HG02642 (cell line): ENCODE results near the gene KRTAP10-1.
"Not testable (repeated sequence)": the region's sequence is repeated elsewhere in the genome, so short reads cannot be mapped to it uniquely, and the experiment has no call there.

ENCODE experiments used
- ATAC-seq: cut with Tn5 transposase; IDR thresholded peaks from one replicate; pipeline ENCODE4 v1.9.1; 2021; ENCODE audit warnings: mild to moderate bottlenecking; ENCODE audit not compliant: unreplicated experiment, poor library complexity

The KRTAP10-1 gene

DNA sequence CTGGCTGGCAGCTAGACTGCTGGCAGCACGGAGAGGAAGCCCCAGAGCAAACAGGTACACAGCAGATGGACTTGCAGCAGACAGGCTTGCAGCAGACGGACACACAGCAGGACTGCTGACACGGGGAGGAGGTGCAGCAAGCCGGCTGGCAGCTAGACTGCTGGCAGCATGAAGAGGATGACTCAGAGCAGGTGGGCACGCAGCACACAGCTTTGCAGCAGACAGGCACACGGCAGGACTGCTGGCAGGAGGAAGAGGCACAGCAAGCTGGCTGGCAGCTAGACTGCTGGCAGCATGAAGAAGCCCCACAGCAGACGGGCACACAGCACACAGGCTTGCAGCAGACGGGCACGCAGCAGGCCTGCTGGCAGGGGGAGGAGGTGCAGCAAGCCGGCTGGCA, 10.8 kb upstream of the KRTAP10-1 start:
- no peak for ATAC-seq

DNA sequence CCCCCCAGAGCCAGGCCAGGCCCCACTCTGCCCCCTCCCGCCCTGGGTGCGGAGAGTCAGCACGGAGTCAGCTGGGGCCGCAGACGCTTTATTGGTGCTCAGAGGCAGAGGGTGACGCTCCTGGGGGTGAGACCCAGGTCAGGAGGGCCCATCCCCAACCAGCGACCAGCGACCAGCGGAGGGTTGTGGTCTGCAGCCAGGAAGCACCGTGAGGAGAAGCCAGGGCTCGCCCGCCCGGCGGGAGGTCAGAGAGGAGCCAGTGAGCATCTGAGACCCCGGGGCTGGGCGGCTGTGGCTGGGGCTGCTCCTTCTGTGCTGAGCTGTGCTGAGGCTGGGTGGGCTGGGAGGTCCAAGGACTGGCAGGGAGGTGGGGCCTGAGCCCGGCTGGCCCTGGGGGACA, 10.3 kb upstream of the KRTAP10-1 start:
- ATAC-seq, result not testable (repeated sequence)

GRCh38 chr21:44549525-44550211, 9.7 kb upstream of the KRTAP10-1 start:
- ATAC-seq, result no peak

- ATAC-seq, result no peak
These were observed 8.9 kb upstream of the KRTAP10-1 start for GRCh38 chr21:44548922-44549321.

DNA sequence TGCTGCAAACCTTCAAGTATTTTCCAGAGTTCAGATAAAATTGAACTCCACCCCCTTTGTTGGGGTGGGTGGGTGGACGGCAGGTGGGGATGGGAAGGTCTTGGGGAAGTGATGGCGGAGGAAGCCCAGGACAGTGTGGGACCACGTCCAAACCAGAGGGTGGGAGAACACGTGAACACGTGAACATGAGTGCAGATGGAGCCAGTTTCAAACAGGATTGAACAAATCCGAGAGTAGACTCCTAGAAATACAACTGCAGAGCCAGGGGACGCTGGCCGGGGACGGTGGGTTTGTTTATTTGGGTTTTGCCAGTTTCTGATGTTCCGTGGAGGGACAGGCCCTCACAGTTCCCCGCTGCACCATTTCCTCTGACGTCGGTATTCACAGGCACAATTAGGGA, 8.4 kb upstream of the KRTAP10-1 start:
- ATAC-seq, result no peak

GRCh38 chr21:44547656-44548331, 7.8 kb upstream of the KRTAP10-1 start:
- no peak for ATAC-seq

GRCh38 chr21:44544566-44544965, 4.6 kb upstream of the KRTAP10-1 start:
- ATAC-seq, result no peak

GRCh38 chr21:44542716-44543115, 2.7 kb upstream of the KRTAP10-1 start:
- no peak for ATAC-seq

DNA sequence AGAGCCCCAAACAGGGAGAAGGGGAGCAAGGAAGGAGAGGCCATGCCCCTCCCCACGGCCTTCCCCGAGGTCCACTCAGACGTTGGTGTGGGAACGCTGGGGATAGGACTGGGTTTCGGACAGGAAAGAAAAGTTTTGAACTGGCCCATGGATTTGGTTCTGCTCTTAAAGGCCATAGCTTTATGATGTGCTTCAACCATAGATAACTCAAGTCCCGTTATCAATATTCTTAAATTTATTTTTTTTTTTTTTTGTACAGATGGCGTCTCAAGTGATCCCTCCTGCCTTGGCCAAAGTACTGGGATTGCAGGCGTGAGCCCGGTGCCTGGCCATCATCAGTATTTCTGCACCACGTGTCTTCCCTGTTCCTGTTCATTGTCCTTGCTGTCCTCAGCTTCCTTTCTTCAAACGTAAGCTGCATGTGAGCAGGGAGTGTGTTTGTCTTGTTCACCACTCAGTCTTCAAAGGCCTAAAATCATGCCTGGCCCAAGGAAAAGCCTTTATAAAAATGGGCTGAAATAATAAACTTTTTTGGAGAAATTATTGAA, 820 bp upstream of the KRTAP10-1 start:
- ATAC-seq, result no peak

- ATAC-seq, result no peak
These were observed 949 bp downstream of the KRTAP10-1 start for GRCh38 chr21:44539046-44539445.

- no peak for ATAC-seq
These were observed 1.8 kb downstream of the KRTAP10-1 start for GRCh38 chr21:44537930-44538911.

DNA sequence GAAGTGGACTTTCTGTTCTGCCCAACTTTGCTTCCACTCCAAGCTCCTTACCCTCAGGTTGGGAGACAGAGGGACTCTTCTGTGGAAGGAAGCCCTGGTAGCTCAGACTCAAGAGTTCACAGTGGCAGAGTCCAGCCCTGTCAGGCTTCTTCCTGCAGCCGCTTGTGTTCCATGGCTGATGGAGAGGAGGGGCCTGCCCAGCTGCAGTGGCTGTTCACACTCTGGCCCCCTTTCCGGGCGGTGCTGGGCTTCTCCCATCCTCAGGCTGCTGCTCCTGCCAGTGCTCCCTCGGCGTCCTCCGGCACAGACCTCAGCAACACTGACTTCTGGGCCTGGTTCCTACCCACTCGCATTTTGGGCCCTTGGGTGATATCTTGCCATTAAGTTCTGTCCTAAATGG, 4.0 kb downstream of the KRTAP10-1 start:
- no peak for ATAC-seq

DNA sequence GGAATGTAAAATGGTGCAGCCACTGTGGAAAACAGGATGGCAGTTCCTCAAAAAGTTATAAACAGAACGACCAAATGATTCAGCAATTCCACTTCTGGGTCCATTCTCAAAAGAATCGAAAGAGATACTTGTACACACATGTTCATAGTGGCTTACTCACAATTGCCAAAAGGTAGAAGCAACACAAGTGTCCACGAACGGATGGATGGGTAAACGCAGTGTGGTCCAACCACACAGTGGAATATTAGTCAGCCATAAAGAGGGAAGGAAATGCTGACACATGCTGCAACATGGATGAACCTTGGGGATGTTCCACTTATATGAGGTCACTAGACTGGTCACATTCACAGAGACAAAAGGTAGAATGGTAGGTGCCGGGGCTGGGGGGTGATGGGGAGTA, 5.3 kb downstream of the KRTAP10-1 start:
- no peak for ATAC-seq

DNA sequence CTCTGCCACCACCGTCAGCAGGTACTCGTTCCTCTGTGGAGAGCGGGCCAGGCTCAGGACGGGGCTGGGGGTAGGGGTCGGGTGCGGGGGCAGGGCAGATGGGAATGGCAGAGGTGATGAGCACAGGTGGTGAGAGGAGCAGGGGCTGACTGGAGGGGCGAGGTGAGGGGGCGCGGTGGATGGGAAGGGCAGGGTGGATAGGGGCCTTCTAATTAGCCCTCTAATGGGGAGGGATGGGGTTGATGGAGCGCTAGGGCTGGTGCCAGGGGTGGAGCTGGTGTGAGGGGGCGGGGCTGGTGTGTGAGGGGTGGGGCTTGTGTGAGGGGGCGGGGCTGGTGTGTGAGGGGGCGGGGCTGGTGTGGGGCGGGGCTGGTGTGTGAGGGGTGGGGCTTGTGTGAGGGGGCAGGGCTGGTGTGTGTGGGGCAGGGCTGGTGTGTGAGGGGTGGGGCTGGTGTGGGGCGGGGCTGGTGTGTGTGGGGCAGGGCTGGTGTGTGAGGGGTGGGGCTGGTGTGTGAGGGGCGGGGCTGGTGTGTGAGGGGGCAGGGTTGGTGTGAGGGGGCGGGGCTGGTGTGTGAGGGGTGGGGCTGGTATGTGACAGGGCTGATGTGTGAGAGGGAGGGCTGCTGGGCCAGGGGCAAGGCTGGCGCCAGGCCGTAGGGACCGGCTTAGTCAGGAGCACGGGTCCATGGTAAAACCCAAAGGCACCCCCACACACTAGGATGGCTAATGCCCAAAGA, 5.9 kb downstream of the KRTAP10-1 start:
- ATAC-seq, result no peak

- no peak for ATAC-seq
These were observed 6.7 kb downstream of the KRTAP10-1 start for GRCh38 chr21:44533121-44533890.

GRCh38 chr21:44532712-44533111, 7.3 kb downstream of the KRTAP10-1 start:
- no peak for ATAC-seq

- no peak for ATAC-seq
These were observed 8.1 kb downstream of the KRTAP10-1 start for GRCh38 chr21:44531606-44532564.
